Stomach (tissue), 9 donors: ENCODE results near the gene TRMT1. TPM values are rescaled to one million over a fixed set of nuclear protein-coding genes. Genes with fewer than 3 reads are reported as not detected.
A peak's percentile ranks its signal among the peaks of the same experiment; 100 is the strongest.

Experiments used
- DNase-seq, 2 donors: peaks; one replicate each; pipeline versions ENCODE4 v3.0.0 to v3.0.0-alpha.2; 2013 to 2019
- H3K27ac ChIP-seq, 5 donors: fragments of 200-600 bp in 4 of 5; sonication (generic) in 4 of 5; one replicate each; pipeline ENCODE4 v1.5.1; 2013 to 2019; ENCODE audit warnings: mild to moderate bottlenecking in 1 of 5, moderate library complexity in 1 of 5
- H3K27me3 ChIP-seq, 3 donors: fragments of 200-600 bp; sonication (generic); one replicate each; pipeline ENCODE4 v1.5.1; 2017 to 2019; ENCODE audit warnings: mixed run types in 1 of 3
- H3K36me3 ChIP-seq, 4 donors: fragments of 200-600 bp; sonication (generic); 1 replicate in 3 of 4; 2 replicates in 1 of 4; pipeline ENCODE4 v1.5.1; 2016 to 2019
- H3K4me1 ChIP-seq, 4 donors: fragments of 200-600 bp; sonication (generic); one replicate each; pipeline ENCODE4 v1.5.1; 2016 to 2019
- H3K4me3 ChIP-seq, 4 donors: fragments of 200-600 bp; sonication (generic) in 3 of 4; one replicate each; pipeline ENCODE4 v1.5.1; 2016 to 2019; ENCODE audit warnings: mild to moderate bottlenecking in 1 of 4
- H3K9me3 ChIP-seq, 4 donors: fragments of 200-600 bp; sonication (generic); one replicate each; pipeline ENCODE4 v1.5.1; 2016 to 2019
- EP300 ChIP-seq: sonication (generic); formaldehyde crosslinking; IDR thresholded peaks from one replicate; pipeline ENCODE4 v1.6.1; 2017; ENCODE audit warnings: antibody characterized with exemption
- POLR2A ChIP-seq, 4 donors: fragments of 450-650 bp; IDR thresholded peaks; one replicate each; pipeline ENCODE4 v1.6.1; 2016; ENCODE audit warnings: antibody characterized with exemption in 4 of 4, control low read depth in 2 of 4, mild to moderate bottlenecking in 1 of 4, moderate library complexity in 1 of 4
- POLR2AphosphoS5 ChIP-seq, 3 donors: sonication (generic); formaldehyde crosslinking; IDR thresholded peaks; one replicate each; pipeline ENCODE4 v1.6.1; 2016; ENCODE audit warnings: antibody characterized with exemption in 3 of 3
- WGBS, 5 donors: extraction: QIAGEN DNeasy Blood & Tissue Kit in 3 of 5; methylation state at CpG; one replicate each; pipeline versions ENCODE4 v1.1.5 to v1.1.7; 2013 to 2018; 5-methylcytosine and 5-hydroxymethylcytosine counted together
- intact Hi-C: fragments of 100-400 bp; cut with DNase I; formaldehyde crosslinking; loops from one replicate; pipeline ENCODE4 v1.15.1; 2023; ENCODE audit warnings: low total_unique reads
- polyA plus RNA-seq, 3 donors: library from polyadenylated mRNA; stranded (reverse); fragments of 200-250 nt; gene quantifications; one replicate each; pipeline ENCODE4 v1.2.3, GENCODE V29; 2013
- total RNA-seq, 5 donors: library from RNA; depleted of rRNA; stranded (reverse); fragments of >200 nt; gene quantifications; one replicate each; pipeline versions ENCODE4 v1.1.0 to v1.2.3, GENCODE V29; 2014 to 2016
- TF ChIP-seq, protein P1 (sequence below), 7 experiments: fragments of 450-650 bp in 4 of 7; fragments of 200-600 bp in 3 of 7; sonication (generic) in 3 of 7; IDR thresholded peaks; one replicate each; pipeline ENCODE4 v1.5.1; 2016 to 2019; ENCODE audit warnings: antibody characterized with exemption in 7 of 7, control low read depth in 2 of 7, mild to moderate bottlenecking in 1 of 7
- donor health status: healthy with polysubstance abuse.
- donor health status: Bipolar disorder and iron deficiency.
- donor health status: healthy.

The TRMT1 gene
- total and polyA plus RNA-seq, 8 donors, result 29.6 to 373 (median 58.6) TPM

DNA sequence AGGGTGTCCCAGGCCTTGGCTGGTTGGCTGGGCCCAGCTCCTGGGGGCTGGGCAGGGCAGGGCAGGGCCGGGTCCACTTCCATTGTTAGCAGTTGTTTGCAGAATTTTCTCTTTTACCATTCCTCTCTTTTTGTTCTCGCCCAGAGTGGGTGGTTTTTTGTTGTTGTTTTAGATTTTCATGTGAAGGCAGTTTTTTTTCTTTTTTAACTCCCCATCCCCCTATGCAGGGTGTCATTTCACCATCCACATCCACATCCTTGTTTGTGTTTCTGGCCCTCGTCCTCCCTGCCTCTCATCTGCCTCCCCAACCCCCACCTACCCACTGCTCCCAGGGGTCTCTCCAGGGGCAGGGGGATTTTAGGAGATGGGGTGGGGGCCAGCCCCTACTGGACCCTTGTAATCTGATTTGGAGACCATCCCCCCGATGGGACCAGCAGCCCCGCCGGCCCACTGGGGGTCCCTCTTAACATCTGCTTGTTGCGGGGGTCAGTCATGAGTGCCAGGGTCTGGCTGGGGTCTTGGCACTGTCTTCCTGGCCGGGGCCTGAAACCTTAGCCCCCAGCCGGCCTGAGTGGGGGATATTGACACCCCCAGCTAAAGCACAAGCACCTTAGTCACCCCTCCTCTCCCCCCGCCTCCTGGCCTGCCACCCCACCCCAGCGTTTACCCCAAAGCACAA lies 23.2 kb upstream of the TRMT1 start:
- Histone ChIP-seq H3K36me3 (peaks cover 47 to 73% (median 67%) of the 10 kb centered on the region in 4 donors), H3K27ac (peak overlapping the region in 1 of 5 donors; percentile 2), H3K9me3 (no peaks in the 10 kb centered on the region), H3K27me3 (no peaks in the 10 kb centered on the region), H3K4me1 (peaks cover 8 to 25% (median 11%) of the 10 kb centered on the region in 4 donors), H3K4me3 (no peak overlapping the region)
- 72 to 81% (median 76%) methylated on average over 9 to 11 of the region's 11 CpGs for WGBS, 5 donors
- TF ChIP-seq POLR2A (IDR thresholded peaks at IDR 0.05) (no peak), EP300 (no peak), POLR2AphosphoS5 (IDR thresholded peaks at IDR 0.05) (no peak)
- TF ChIP-seq, protein P1, sequence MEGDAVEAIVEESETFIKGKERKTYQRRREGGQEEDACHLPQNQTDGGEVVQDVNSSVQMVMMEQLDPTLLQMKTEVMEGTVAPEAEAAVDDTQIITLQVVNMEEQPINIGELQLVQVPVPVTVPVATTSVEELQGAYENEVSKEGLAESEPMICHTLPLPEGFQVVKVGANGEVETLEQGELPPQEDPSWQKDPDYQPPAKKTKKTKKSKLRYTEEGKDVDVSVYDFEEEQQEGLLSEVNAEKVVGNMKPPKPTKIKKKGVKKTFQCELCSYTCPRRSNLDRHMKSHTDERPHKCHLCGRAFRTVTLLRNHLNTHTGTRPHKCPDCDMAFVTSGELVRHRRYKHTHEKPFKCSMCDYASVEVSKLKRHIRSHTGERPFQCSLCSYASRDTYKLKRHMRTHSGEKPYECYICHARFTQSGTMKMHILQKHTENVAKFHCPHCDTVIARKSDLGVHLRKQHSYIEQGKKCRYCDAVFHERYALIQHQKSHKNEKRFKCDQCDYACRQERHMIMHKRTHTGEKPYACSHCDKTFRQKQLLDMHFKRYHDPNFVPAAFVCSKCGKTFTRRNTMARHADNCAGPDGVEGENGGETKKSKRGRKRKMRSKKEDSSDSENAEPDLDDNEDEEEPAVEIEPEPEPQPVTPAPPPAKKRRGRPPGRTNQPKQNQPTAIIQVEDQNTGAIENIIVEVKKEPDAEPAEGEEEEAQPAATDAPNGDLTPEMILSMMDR (IDR thresholded peaks at IDR 0.05), result no peak
- DNase-seq, result no peak
- intact Hi-C loops, result no loop called here

GRCh38 chr19:13138916-13139198 lies 22.3 kb upstream of the TRMT1 start:
- intact Hi-C loops, result no loop called here
- Histone ChIP-seq H3K9me3 (no peaks in the 10 kb centered on the region), H3K4me1 (peaks cover 8 to 25% (median 14%) of the 10 kb centered on the region in 4 donors), H3K27ac (no peak overlapping the region), H3K27me3 (no peaks in the 10 kb centered on the region), H3K4me3 (no peak overlapping the region), H3K36me3 (peaks cover 38 to 64% (median 61%) of the 10 kb centered on the region in 4 donors)
- no peak for TF ChIP-seq POLR2AphosphoS5 (IDR thresholded peaks at IDR 0.05)
- no peak for TF ChIP-seq POLR2A (IDR thresholded peaks at IDR 0.05)
- TF ChIP-seq, protein P1 (IDR thresholded peaks at IDR 0.05), result no peak
- TF ChIP-seq EP300, result no peak
- WGBS, 5 donors, result 69 to 88% (median 77%) methylated on average over 10 of the region's 10 CpGs
- DNase-seq, result no peak

GRCh38 chr19:13138171-13138915 lies 21.8 kb upstream of the TRMT1 start:
- Histone ChIP-seq H3K27me3 (no peaks in the 10 kb centered on the region), H3K4me3 (no peak overlapping the region), H3K9me3 (no peaks in the 10 kb centered on the region), H3K36me3 (peaks cover 37 to 59% (median 57%) of the 10 kb centered on the region in 4 donors), H3K4me1 (peaks cover 5 to 23% (median 12%) of the 10 kb centered on the region in 4 donors), H3K27ac (no peak overlapping the region)
- DNase-seq, result no peak
- WGBS, 5 donors, result 87 to 91% (median 87%) methylated on average over 14 to 40 of the region's 40 CpGs
- intact Hi-C loops, result no loop called here
- TF ChIP-seq, protein P1 (IDR thresholded peaks at IDR 0.05), result no peak
- no peak for TF ChIP-seq EP300
- TF ChIP-seq POLR2AphosphoS5 (IDR thresholded peaks at IDR 0.05), result no peak
- no peak for TF ChIP-seq POLR2A (IDR thresholded peaks at IDR 0.05)

- no peak overlapping the region for H3K27ac ChIP-seq
- intact Hi-C loops, result no loop called here
- H3K4me1 ChIP-seq, result peaks cover 0 to 25% (median 10%) of the 10 kb centered on the region in 4 donors
- H3K27me3 ChIP-seq, result no peaks in the 10 kb centered on the region
- DNase-seq, result no peak
- WGBS, 5 donors, result 91 to 94% (median 93%) methylated on average over 16 to 28 of the region's 28 CpGs
- no peak overlapping the region for H3K4me3 ChIP-seq
- H3K9me3 ChIP-seq, result no peaks in the 10 kb centered on the region
- peaks cover 37 to 58% (median 56%) of the 10 kb centered on the region in 4 donors for H3K36me3 ChIP-seq
- no peak for TF ChIP-seq POLR2AphosphoS5 (IDR thresholded peaks at IDR 0.05)
- no peak for TF ChIP-seq POLR2A (IDR thresholded peaks at IDR 0.05)
- no peak for TF ChIP-seq EP300
- TF ChIP-seq, protein P1 (IDR thresholded peaks at IDR 0.05), result no peak
Measured at GRCh38 chr19:13137290-13137794, 20.8 kb upstream of the TRMT1 start.
